ENCODE results near the gene CHRD. TPM values are rescaled to one million over a fixed set of nuclear protein-coding genes. Genes with fewer than 3 reads are reported as not detected.

The CHRD gene
- polyA plus RNA-seq, 1 of the 3 experiments (the other 2 are of a cell fraction) = 0.95 TPM

- Histone ChIP-seq H4K20me1 (ENCODE audit: insufficient read depth) (no peaks in the 10 kb centered on the region), H3K27ac (ENCODE audit: low read depth in 2 of 2, low read length in 1 of 2) (no peak overlapping the region), H3K79me2 (ENCODE audit: insufficient read depth) (no peaks in the 10 kb centered on the region), H3K27me3 (ENCODE audit: insufficient read depth) (no peaks in the 10 kb centered on the region), H3K9me3 (no peaks in the 10 kb centered on the region), H3K9me2 (no peaks in the 10 kb centered on the region), H3K4me2 (no peak overlapping the region), H3K4me3 (ENCODE audit: low read depth in 2 of 2, low read length in 1 of 2) (no peak overlapping the region), H3K4me1 (ENCODE audit: control insufficient read depth in 1 of 2, insufficient read depth in 2 of 2, low read depth in 1 of 2, low read length in 1 of 2) (no peaks in the 10 kb centered on the region; a peak in 1 of 4 replicates), H2AFZ (ENCODE audit: low read depth) (no peak overlapping the region), H3F3A (replicated peaks; ENCODE audit: insufficient read depth) (no peaks in the 10 kb centered on the region), H3K36me3 (replicated peaks in 1 of 2; ENCODE audit: control insufficient read depth in 1 of 2, insufficient read depth in 2 of 2, low read length in 1 of 2) (no peaks in the 10 kb centered on the region), H3K9ac (no peak overlapping the region)
- DNase-seq = no peak
- ChIA-PET CTCF (interaction anchor here (0.6 to 1.1 kb wide), 6 partner anchors 16 to 100 kb away, joined by 3 to 5 read pairs (median 4); no protein-coding TSS in a partner anchor), POLR2A (no interaction called here)
- no peak for TF ChIP-seq MAX (IDR thresholded peaks at IDR 0.05; ENCODE audit: low read depth)
- no peak for TF ChIP-seq RAD21 (IDR thresholded peaks at IDR 0.05; ENCODE audit: low read length)
- TF ChIP-seq REST (IDR thresholded peaks at IDR 0.05; ENCODE audit: low read depth, low read length) = no peak
- TF ChIP-seq ZBTB33 (IDR thresholded peaks at IDR 0.05; ENCODE audit: borderline replicate concordance, low read depth) = no peak
- no peak for TF ChIP-seq EZH2phosphoT487 (IDR thresholded peaks at IDR 0.05; ENCODE audit: borderline replicate concordance, low read depth)
- no peak for TF ChIP-seq JUND (IDR thresholded peaks at IDR 0.05)
- no peak for TF ChIP-seq PBX3 (IDR thresholded peaks at IDR 0.05)
- TF ChIP-seq EP300 (IDR thresholded peaks at IDR 0.05; ENCODE audit: borderline replicate concordance in 1 of 2, low read depth in 1 of 2, low read length in 1 of 2) = no peak
- no peak for TF ChIP-seq MXI1 (IDR thresholded peaks at IDR 0.05; ENCODE audit: low read depth, low read length)
- TF ChIP-seq FOXM1 (IDR thresholded peaks at IDR 0.05; ENCODE audit: low read depth) = no peak
- no peak for TF ChIP-seq GATA2 (CRISPR knock-in tag; IDR thresholded peaks at IDR 0.05)
- no peak for TF ChIP-seq NFIC (IDR thresholded peaks at IDR 0.05; ENCODE audit: borderline replicate concordance)
- TF ChIP-seq CHD2 (IDR thresholded peaks at IDR 0.05; ENCODE audit: low read length, partially characterized antibody) = no peak
- TF ChIP-seq USF2 (IDR thresholded peaks at IDR 0.05; ENCODE audit: borderline replicate concordance, low read depth, low read length) = no peak
- no peak for TF ChIP-seq FOSL2 (IDR thresholded peaks at IDR 0.05; ENCODE audit: borderline replicate concordance, low read depth)
- 82% methylated on average over 14 of the region's 16 CpGs for WGBS (ENCODE audit: low lambda C conversion rate)
Measured at GRCh38 chr3:184414418-184415202, 34.8 kb downstream of the CHRD start.
